Measurements from ENCODE around the gene ALKBH4.
A peak's percentile ranks its signal among the peaks of the same experiment; 100 is the strongest.
"Not testable (repeated sequence)": the region's sequence is repeated elsewhere in the genome, so short reads cannot be mapped to it uniquely, and the experiment has no call there.

The ALKBH4 gene

GRCh38 chr7:102412548-102412947 is 52.1 kb downstream of the ALKBH4 start:
- ATAC-seq (no peak), DNase-seq (peak; percentile 50)
- H3K27ac Mint-ChIP-seq, result no peak overlapping the region
- no peaks in the 10 kb centered on the region for H3K27me3 Mint-ChIP-seq
- H3K9me3 Mint-ChIP-seq, result no peaks in the 10 kb centered on the region
- H3K4me3 Mint-ChIP-seq, result no peak overlapping the region
- H3K4me1 Mint-ChIP-seq, result peaks cover 54% of the 10 kb centered on the region
- peaks cover 70% of the 10 kb centered on the region for H3K36me3 Mint-ChIP-seq (ENCODE audit: low read depth)

DNA sequence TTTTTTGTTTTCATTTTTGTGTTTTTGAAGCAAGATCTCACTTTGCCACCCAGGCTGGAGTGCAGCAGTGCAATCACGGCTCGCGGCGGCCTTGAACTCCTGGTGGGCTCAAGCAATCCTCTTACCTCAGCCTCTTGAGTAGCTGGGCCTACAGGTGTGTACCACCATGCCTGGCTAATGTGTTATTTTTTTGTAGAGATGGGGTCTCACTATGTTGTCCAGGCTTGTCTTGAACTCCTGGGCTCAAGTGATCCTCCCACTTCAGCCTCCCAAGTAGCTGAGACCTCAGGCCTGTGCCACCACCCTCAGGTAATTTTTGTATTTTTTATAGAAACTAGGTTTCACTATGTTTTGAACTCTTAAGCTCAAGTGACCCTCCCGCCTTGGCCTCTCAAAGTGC is 53.7 kb downstream of the ALKBH4 start:
- no peaks in the 10 kb centered on the region for H3K27me3 Mint-ChIP-seq
- H3K36me3 Mint-ChIP-seq (ENCODE audit: low read depth), result peaks cover 68% of the 10 kb centered on the region
- H3K9me3 Mint-ChIP-seq, result no peaks in the 10 kb centered on the region
- no peak for ATAC-seq
- no peak for DNase-seq
- H3K4me3 Mint-ChIP-seq, result no peak overlapping the region
- peaks cover 37% of the 10 kb centered on the region for H3K4me1 Mint-ChIP-seq
- H3K27ac Mint-ChIP-seq, result no peak overlapping the region

- Mint-ChIP-seq H3K4me3 (no peak overlapping the region), H3K4me1 (peaks cover 29% of the 10 kb centered on the region), H3K36me3 (ENCODE audit: low read depth) (peaks cover 68% of the 10 kb centered on the region), H3K27ac (no peak overlapping the region), H3K27me3 (no peaks in the 10 kb centered on the region), H3K9me3 (no peaks in the 10 kb centered on the region)
- ATAC-seq, result no peak
- DNase-seq, result no peak
Measured at GRCh38 chr7:102410123-102410522, 54.5 kb downstream of the ALKBH4 start.

- Mint-ChIP-seq H3K4me3 (no peak overlapping the region), H3K27ac (no peak overlapping the region), H3K4me1 (peaks cover 27% of the 10 kb centered on the region), H3K9me3 (no peaks in the 10 kb centered on the region), H3K36me3 (ENCODE audit: low read depth) (peaks cover 67% of the 10 kb centered on the region), H3K27me3 (no peaks in the 10 kb centered on the region)
- no peak for DNase-seq
- no peak for ATAC-seq
Measured at GRCh38 chr7:102409340-102409739, 55.3 kb downstream of the ALKBH4 start.

DNA sequence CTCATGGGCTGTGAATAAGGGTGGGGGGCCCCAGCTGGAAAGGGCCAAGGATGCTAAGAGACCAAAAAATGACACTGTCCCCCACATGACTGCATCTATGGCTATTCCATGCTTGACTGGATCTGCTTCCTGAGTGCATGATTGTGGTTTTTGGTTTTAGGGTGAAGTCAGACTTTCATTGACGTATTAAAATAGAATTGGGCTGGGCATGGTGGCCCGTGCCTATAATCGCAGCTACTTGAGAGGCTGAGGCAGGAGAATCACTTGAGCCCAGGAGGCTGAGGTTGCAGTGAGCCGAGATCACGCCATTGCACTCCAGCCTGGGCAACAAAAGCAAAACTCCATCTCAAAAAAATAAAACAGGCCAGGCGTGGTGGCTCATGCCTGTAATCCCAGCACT is 56.1 kb downstream of the ALKBH4 start:
- peaks cover 22% of the 10 kb centered on the region for H3K4me1 Mint-ChIP-seq
- H3K36me3 Mint-ChIP-seq (ENCODE audit: low read depth), result peaks cover 64% of the 10 kb centered on the region
- ATAC-seq, H3K4me3 Mint-ChIP-seq, H3K9me3 Mint-ChIP-seq, H3K27me3 Mint-ChIP-seq, DNase-seq, H3K27ac Mint-ChIP-seq: not testable (repeated sequence)

- Mint-ChIP-seq H3K27me3 (no peaks in the 10 kb centered on the region), H3K27ac (no peak overlapping the region), H3K36me3 (ENCODE audit: low read depth) (peaks cover 63% of the 10 kb centered on the region), H3K4me1 (peaks cover 20% of the 10 kb centered on the region), H3K4me3 (no peak overlapping the region), H3K9me3 (no peaks in the 10 kb centered on the region)
- ATAC-seq (no peak), DNase-seq (no peak)
Measured at GRCh38 chr7:102407910-102408309, 56.8 kb downstream of the ALKBH4 start.

All from activated naive CD8-positive, alpha-beta T cell treated with anti-CD3 and anti-CD28 coated beads, Interleukin-2, amount 50 U/mL, for 24 hours (primary cell).